Upper lobe of left lung (tissue), 4 donors: ENCODE results near the gene HEPN1.

Source experiments
- CTCF ChIP-seq, 6 experiments: fragments of 450-650 bp in 4 of 6; fragments of 200-600 bp in 2 of 6; sonication (generic) in 2 of 6; IDR thresholded peaks; one replicate each; pipeline ENCODE4 v1.5.1; 2016 to 2019; ENCODE audit warnings: antibody characterized with exemption in 6 of 6
- POLR2A ChIP-seq, 4 donors: fragments of 450-650 bp; IDR thresholded peaks; one replicate each; pipeline ENCODE4 v1.5.1; 2016 to 2017; ENCODE audit warnings: antibody characterized with exemption in 4 of 4, mild to moderate bottlenecking in 2 of 4
- POLR2AphosphoS5 ChIP-seq, 2 donors: sonication (generic); formaldehyde crosslinking; IDR thresholded peaks; one replicate each; pipeline ENCODE4 v1.5.1; 2017; ENCODE audit warnings: antibody characterized with exemption in 2 of 2

DNA sequence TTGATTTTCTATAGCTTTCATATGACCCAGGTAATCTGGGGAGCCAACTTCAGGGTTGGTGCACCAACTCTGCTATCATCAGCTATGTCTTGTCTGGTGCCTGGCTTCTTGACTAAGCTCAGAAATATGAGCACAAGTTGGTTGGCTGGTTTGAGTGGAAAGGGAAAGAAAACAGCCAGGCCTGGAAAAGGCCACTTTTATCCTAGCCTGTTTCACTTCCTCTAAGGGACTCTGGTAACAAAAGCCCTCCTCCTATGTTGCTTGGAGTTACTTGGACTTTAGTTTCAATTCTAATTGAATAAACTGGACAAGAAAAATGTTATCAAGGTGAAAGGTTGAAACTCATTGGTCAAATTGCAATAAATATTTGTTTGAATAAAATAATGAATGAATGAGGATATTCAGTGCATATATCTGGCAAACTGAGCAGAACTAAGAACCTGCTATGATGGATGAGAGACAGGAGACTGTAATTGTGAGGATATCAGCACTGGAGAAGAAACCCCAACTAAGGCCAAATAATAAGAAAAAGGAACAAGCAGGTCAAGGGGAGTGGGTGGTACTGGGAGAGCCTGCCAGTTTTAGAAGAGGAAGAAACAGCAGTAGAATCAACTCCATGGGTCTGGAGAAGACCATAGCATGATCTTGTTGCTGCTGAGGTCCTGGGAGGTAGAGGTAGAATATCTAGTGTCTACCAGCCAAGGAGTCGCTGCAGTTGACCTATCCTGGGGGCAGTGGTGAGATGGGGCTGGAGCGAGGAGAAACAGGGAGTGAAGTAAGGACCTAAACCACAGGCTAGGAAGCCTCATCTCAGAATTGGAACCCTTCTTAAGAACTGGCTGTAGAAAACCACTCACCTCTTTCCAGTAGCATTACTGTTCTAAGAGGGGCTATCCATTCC, 29.6 kb upstream of the HEPN1 start:
- TF ChIP-seq POLR2AphosphoS5 (IDR thresholded peaks at IDR 0.05): no peak
- no peak for TF ChIP-seq CTCF (IDR thresholded peaks at IDR 0.05)
- no peak for TF ChIP-seq POLR2A (IDR thresholded peaks at IDR 0.05)
